HepG2 (cell line): ENCODE data around the gene VRK3. TPM values are rescaled to one million over a fixed set of nuclear protein-coding genes. Genes with fewer than 3 reads are reported as not detected.
A peak's percentile ranks its signal among the peaks of the same experiment; 100 is the strongest.

Source experiments
- ARID5B ChIP-seq: IDR thresholded peaks from 2 replicates; pipeline ENCODE4 v1.4.0; 2020; ENCODE audit warnings: mild to moderate bottlenecking, missing genetic modification reagents
- DRAP1 ChIP-seq: IDR thresholded peaks from 2 replicates; pipeline ENCODE4 v1.6.1; 2016; ENCODE audit warnings: missing genetic modification reagents, missing compliant biosample characterization
- FIP1L1 ChIP-seq: fragments of 200-400 bp; formaldehyde crosslinking; IDR thresholded peaks from 2 replicates; pipeline ENCODE4 v1.6.1; 2018; ENCODE audit warnings: low read depth, mild to moderate bottlenecking, low read length, moderate library complexity, borderline replicate concordance; ENCODE audit not compliant: insufficient read depth
- GATA4 ChIP-seq: sonication (generic); IDR thresholded peaks from 2 replicates; pipeline ENCODE4 v1.6.1; 2016; ENCODE audit warnings: antibody characterized with exemption, low read depth, borderline replicate concordance
- GATAD1 ChIP-seq: IDR thresholded peaks from 2 replicates; pipeline ENCODE4 v1.6.1; 2016; ENCODE audit warnings: missing genetic modification reagents, missing compliant biosample characterization
- JARID2 ChIP-seq: sonication (generic); formaldehyde crosslinking; IDR thresholded peaks from 2 replicates; pipeline ENCODE4 v1.8.1; 2023; ENCODE audit warnings: missing genetic modification reagents, inconsistent platforms; ENCODE audit not compliant: insufficient replicate concordance
- KDM1A ChIP-seq: IDR thresholded peaks from 2 replicates; pipeline ENCODE4 v1.6.1; 2016; ENCODE audit warnings: missing compliant biosample characterization
- KLF16 ChIP-seq, 2 experiments: sonication (generic) in 1 of 2; formaldehyde crosslinking in 1 of 2; IDR thresholded peaks; 2 replicates each; pipeline versions ENCODE4 v1.6.1 to v1.8.0; 2016 to 2023; ENCODE audit warnings: missing genetic modification reagents in 2 of 2, missing compliant biosample characterization in 1 of 2
- MATR3 ChIP-seq: sonication (generic); formaldehyde crosslinking; IDR thresholded peaks from 2 replicates; pipeline ENCODE4 v1.4.0; 2020; ENCODE audit warnings: missing genetic modification reagents
- MLLT10 ChIP-seq: sonication (generic); formaldehyde crosslinking; IDR thresholded peaks from 2 replicates; pipeline ENCODE4 v1.4.0; 2020; ENCODE audit warnings: missing genetic modification reagents
- NFIB ChIP-seq: sonication (generic); formaldehyde crosslinking; IDR thresholded peaks from 2 replicates; pipeline ENCODE4 v1.9.0; 2021; ENCODE audit warnings: missing genetic modification reagents, mild to moderate bottlenecking, borderline replicate concordance
- POGZ ChIP-seq: sonication (generic); formaldehyde crosslinking; IDR thresholded peaks from 2 replicates; pipeline ENCODE4 v1.4.0; 2020; ENCODE audit warnings: mild to moderate bottlenecking, missing genetic modification reagents
- PRDM4 ChIP-seq: sonication (generic); formaldehyde crosslinking; IDR thresholded peaks from 2 replicates; pipeline ENCODE4 v1.9.0; 2021; ENCODE audit warnings: missing genetic modification reagents, borderline replicate concordance
- RARA ChIP-seq: IDR thresholded peaks from 2 replicates; pipeline ENCODE4 v1.6.1; 2016; ENCODE audit warnings: missing genetic modification reagents, missing compliant biosample characterization
- RFX3 ChIP-seq: IDR thresholded peaks from 2 replicates; pipeline ENCODE4 v1.6.1; 2016; ENCODE audit warnings: missing biosample characterization, missing genetic modification reagents
- U2AF2 ChIP-seq: fragments of 200-400 bp; formaldehyde crosslinking; IDR thresholded peaks from 2 replicates; pipeline ENCODE4 v1.6.1; 2017; ENCODE audit warnings: low read depth, mild to moderate bottlenecking, low read length
- YEATS4 ChIP-seq: sonication (generic); formaldehyde crosslinking; IDR thresholded peaks from 2 replicates; pipeline ENCODE4 v1.4.0; 2020; ENCODE audit warnings: missing genetic modification reagents, borderline replicate concordance
- ZBTB14 ChIP-seq: sonication (generic); formaldehyde crosslinking; IDR thresholded peaks from 2 replicates; pipeline ENCODE4 v1.4.0; 2020; ENCODE audit warnings: missing genetic modification reagents
- ZEB1 ChIP-seq: IDR thresholded peaks from 2 replicates; pipeline ENCODE4 v1.6.1; 2012; ENCODE audit warnings: mild to moderate bottlenecking, low read depth, inconsistent platforms; ENCODE audit not compliant: insufficient replicate concordance
- ZNF383 ChIP-seq: sonication (generic); formaldehyde crosslinking; IDR thresholded peaks from 2 replicates; pipeline ENCODE4 v1.4.0; 2020; ENCODE audit warnings: missing genetic modification reagents, mild to moderate bottlenecking, borderline replicate concordance
- ZNF652 ChIP-seq: IDR thresholded peaks from 2 replicates; pipeline ENCODE4 v1.6.1; 2016; ENCODE audit warnings: low read depth, borderline replicate concordance
- ZNF724P ChIP-seq: sonication (generic); formaldehyde crosslinking; IDR thresholded peaks from 2 replicates; pipeline ENCODE4 v1.8.0; 2022; ENCODE audit warnings: missing genetic modification reagents, borderline replicate concordance
- polyA plus RNA-seq, 8 experiments: library from polyadenylated mRNA; depleted of rRNA in 3 of 8; stranded (reverse) in 7 of 8; unstranded in 1 of 8; fragments of >200 nt; fragmentation: Illumina TruSeq in 4 of 8; extraction: Trizol in 4 of 8; gene quantifications; 2 replicates each; pipeline versions ENCODE4 v1.2.1 to v1.2.3, GENCODE V29; 2011 to 2016; ENCODE audit warnings: low read depth in 4 of 8, missing spikeins in 1 of 8, mixed read lengths in 1 of 8; ENCODE audit not compliant: insufficient read depth in 1 of 8
- total RNA-seq, 5 experiments: library from RNA; depleted of rRNA; stranded (reverse); fragments of >200 nt; fragmentation: Illumina TruSeq; extraction: Trizol; gene quantifications; 2 replicates each; pipeline ENCODE4 v1.2.3, GENCODE V29; 2016; ENCODE audit warnings: low read depth in 1 of 5

The VRK3 gene
- total and polyA plus RNA-seq, 2 of the 13 experiments (the other 11 are each of a cell fraction or from before 2014, with no cell fraction given): 23.8 to 28.3 TPM

- TF ChIP-seq DRAP1 (CRISPR knock-in tag) (no peak; the same call in 1 of the 2 replicates), NFIB (CRISPR knock-in tag) (no peak), ZEB1 (no peak), YEATS4 (peak; percentile 90), U2AF2 (no peak; the same call in 1 of the 2 replicates), JARID2 (CRISPR knock-in tag) (no peak), POGZ (CRISPR knock-in tag) (peak; percentile 34; the same call in 1 of the 2 replicates), RFX3 (CRISPR knock-in tag) (peak; percentile 4), ARID5B (peak; percentile 62; the same call in 1 of the 2 replicates), GATA4 (0 out of 2 replicates have a peak, but pooled peaks have one; percentile 30), KLF16 (CRISPR knock-in tag; IDR thresholded peaks at IDR 0.05) (peak in 1 of 2 experiments; percentile 97; a peak in 2 of 4 replicates), MATR3 (no peak), RARA (CRISPR knock-in tag) (peak; percentile 58; the same call in 1 of the 2 replicates), GATAD1 (CRISPR knock-in tag) (peak; percentile 91), PRDM4 (CRISPR knock-in tag) (peak; percentile 92; the same call in 1 of the 2 replicates), ZBTB14 (CRISPR knock-in tag) (peak; percentile 60), ZNF652 (no peak), MLLT10 (CRISPR knock-in tag) (no peak), FIP1L1 (no peak), ZNF383 (no peak), KDM1A (CRISPR knock-in tag) (no peak), ZNF724P (CRISPR knock-in tag) (peak; percentile 99)
Measured at GRCh38 chr19:50025794-50026549, 800 bp upstream of the VRK3 start, which contains the start of gene ZNF473 (continued).
